Chondrocyte (in vitro differentiated cells): ENCODE results near the gene GABRR3. TPM values are rescaled to one million over a fixed set of nuclear protein-coding genes. Genes with fewer than 3 reads are reported as not detected.

Source experiments
- DNase-seq: peaks from one replicate; pipeline ENCODE4 v3.0.0; 2021; ENCODE audit warnings: mixed read lengths, low spot score
- H3K27ac Mint-ChIP-seq: one replicate; pipeline ENCODE4 v1.8.0; 2021; ENCODE audit warnings: mild to moderate bottlenecking, moderate library complexity, mixed read lengths; ENCODE audit not compliant: unreplicated experiment
- H3K27me3 Mint-ChIP-seq: 2 replicates; pipeline ENCODE4 v1.8.0; 2021; ENCODE audit warnings: low read depth, mixed read lengths
- H3K36me3 Mint-ChIP-seq: 2 replicates; pipeline ENCODE4 v1.8.0; 2021; ENCODE audit warnings: low read depth, mixed read lengths
- H3K4me1 Mint-ChIP-seq: 2 replicates; pipeline ENCODE4 v1.8.0; 2021; ENCODE audit warnings: low read depth, mild to moderate bottlenecking, mixed read lengths
- H3K4me3 Mint-ChIP-seq: one replicate; pipeline ENCODE4 v1.8.0; 2021; ENCODE audit warnings: mild to moderate bottlenecking, moderate library complexity, mixed read lengths; ENCODE audit not compliant: unreplicated experiment
- H3K9me3 Mint-ChIP-seq: 2 replicates; pipeline ENCODE4 v1.8.0; 2021; ENCODE audit warnings: low read depth, mixed read lengths
- total RNA-seq: library from RNA; stranded (reverse); gene quantifications from 3 replicates; pipeline ENCODE4 v1.2.1, GENCODE V29; 2021
- TF ChIP-seq, protein P1 (sequence below): fragments of 200-600 bp; sonication (generic); IDR thresholded peaks from 2 replicates; pipeline ENCODE4 v1.5.0; 2021; ENCODE audit warnings: antibody characterized with exemption, mild to moderate bottlenecking, moderate library complexity

The GABRR3 gene
- total RNA-seq, 1 donor from 2014 or later, result not detected

DNA sequence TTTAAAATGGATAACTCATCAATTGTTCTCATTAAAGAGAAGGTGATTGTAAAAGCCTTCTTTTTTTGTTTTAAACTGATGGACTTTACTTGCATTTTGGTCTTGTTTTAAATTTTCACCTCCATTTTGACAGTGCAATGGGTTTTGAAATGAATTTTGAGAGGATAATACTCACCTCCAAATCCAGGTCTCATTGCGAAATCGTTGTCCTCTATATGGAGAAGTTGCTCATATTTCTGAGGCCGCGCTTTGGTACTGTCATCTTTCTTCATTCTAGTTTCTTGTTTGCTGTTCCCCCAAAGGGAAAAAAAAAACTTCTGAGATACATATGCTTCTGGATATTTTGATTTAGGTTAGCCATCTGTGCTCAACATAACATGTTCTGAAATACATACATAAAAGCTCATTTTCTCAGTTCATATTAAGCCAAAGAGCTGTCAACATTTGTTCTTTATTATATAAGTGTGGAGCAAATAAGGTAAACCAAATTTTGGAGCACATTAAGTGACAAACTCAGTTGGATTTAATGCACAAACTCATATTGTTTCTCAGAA, 9.6 kb downstream of the GABRR3 start:
- DNase-seq, result no peak
- TF ChIP-seq, protein P1, sequence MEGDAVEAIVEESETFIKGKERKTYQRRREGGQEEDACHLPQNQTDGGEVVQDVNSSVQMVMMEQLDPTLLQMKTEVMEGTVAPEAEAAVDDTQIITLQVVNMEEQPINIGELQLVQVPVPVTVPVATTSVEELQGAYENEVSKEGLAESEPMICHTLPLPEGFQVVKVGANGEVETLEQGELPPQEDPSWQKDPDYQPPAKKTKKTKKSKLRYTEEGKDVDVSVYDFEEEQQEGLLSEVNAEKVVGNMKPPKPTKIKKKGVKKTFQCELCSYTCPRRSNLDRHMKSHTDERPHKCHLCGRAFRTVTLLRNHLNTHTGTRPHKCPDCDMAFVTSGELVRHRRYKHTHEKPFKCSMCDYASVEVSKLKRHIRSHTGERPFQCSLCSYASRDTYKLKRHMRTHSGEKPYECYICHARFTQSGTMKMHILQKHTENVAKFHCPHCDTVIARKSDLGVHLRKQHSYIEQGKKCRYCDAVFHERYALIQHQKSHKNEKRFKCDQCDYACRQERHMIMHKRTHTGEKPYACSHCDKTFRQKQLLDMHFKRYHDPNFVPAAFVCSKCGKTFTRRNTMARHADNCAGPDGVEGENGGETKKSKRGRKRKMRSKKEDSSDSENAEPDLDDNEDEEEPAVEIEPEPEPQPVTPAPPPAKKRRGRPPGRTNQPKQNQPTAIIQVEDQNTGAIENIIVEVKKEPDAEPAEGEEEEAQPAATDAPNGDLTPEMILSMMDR, result no peak
- Mint-ChIP-seq H3K4me1 (no peaks in the 10 kb centered on the region), H3K27ac (no peak overlapping the region), H3K4me3 (no peak overlapping the region), H3K27me3 (peaks cover 52% of the 10 kb centered on the region), H3K36me3 (no peaks in the 10 kb centered on the region), H3K9me3 (no peaks in the 10 kb centered on the region)

DNA sequence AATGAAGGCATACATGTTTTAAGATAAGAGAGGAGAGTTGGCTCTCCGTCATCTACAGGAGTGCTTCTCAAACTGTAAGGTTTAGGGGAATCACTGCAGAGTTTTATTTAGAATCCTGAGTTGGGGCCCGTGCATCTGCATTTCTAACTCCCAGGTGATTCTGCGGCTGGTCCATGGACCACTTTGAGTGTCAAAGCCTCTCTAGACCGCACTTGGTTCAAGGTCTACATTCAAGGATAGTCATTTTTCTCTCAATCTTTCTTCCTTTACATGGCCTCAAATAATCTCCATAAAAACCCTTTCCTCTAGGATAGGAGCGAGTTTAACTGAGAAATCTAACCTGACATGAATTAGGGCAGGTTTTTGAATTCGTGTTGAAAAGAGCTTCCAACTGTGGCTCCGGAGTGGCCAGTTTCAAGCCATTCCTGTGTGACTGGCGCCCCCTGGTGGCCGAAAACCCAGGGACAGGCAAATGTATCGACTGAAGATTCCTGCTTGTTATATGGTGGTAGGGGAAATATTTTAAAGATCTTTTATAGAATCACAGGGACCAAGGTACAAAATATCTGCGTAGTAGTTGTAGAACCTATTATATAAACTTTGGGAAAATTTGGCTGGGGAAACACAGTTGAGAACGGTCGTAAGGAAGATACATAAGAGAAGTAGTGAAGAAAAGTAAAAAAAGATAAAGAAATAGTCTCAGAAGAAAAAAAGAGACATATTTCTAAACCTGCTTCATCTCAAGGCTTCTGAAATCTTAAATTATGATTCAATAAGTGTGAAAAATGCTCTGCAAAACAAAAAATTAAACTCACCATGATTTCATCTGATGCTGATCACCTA, 11.9 kb downstream of the GABRR3 start:
- H3K27me3 Mint-ChIP-seq, result peaks cover 41% of the 10 kb centered on the region
- no peaks in the 10 kb centered on the region for H3K9me3 Mint-ChIP-seq
- TF ChIP-seq, protein P1, result peak; percentile 99
- no peaks in the 10 kb centered on the region for H3K4me1 Mint-ChIP-seq
- no peak overlapping the region for H3K4me3 Mint-ChIP-seq
- DNase-seq, result peak; percentile 85
- H3K36me3 Mint-ChIP-seq, result no peaks in the 10 kb centered on the region
- H3K27ac Mint-ChIP-seq, result no peak overlapping the region

DNA sequence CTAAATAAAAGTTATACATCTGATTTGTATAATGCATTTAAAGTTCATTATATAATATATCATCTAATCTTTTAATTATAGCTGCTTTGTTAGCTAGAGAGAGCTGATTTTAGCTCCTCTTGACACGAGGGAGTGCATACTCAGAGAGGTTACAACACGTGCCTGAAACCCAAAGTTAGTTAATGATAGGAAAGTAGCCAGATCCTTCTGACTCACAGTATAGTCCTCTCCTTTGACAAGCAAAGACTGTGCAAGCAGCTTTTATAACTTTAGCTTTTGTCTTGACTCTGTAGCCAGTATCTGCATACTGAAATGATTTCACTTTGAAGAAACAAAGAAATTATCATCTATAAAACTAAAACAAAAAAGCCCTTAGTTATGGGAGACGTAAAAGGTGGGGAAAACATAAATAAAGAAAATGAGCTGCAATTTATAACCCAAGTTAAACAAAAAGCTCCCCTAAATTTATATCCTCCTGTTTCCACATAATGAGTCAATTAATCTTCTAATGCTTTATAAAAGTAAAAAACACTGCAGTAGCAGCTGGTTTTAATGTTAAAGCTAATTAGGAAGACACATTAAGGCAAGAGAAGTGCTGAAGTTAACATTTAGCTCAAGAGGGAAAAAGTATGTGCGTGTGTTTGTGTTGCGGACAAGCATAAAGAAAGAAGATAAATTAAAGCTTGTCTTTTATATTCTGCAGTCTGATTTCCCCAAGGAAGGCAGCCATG, 13.1 kb downstream of the GABRR3 start:
- Mint-ChIP-seq H3K4me3 (no peak overlapping the region), H3K9me3 (no peaks in the 10 kb centered on the region), H3K4me1 (no peaks in the 10 kb centered on the region), H3K27ac (no peak overlapping the region), H3K36me3 (no peaks in the 10 kb centered on the region), H3K27me3 (peaks cover 46% of the 10 kb centered on the region)
- DNase-seq, result no peak
- TF ChIP-seq, protein P1, result no peak

DNA sequence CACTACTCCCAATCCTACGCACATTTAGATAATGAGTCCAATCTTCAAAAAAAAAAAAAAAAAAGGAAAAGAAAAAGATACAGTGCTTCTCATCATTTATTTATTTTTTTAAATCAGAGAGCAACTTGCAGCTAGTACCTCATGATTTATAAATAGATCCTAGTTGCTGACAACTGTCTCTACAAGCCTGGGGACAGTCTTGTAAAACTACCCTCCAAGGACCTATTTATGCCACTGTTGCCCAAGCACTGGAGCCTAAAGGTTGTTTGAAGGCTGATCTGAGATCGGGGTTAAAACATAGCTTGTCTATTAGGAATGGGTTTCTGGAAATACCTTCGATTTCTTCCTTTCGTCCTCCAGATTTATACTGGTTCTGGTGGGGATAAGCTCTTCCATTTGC, 14.7 kb downstream of the GABRR3 start:
- H3K4me3 Mint-ChIP-seq, result no peak overlapping the region
- H3K27ac Mint-ChIP-seq, result no peak overlapping the region
- H3K9me3 Mint-ChIP-seq, result no peaks in the 10 kb centered on the region
- H3K4me1 Mint-ChIP-seq, result no peaks in the 10 kb centered on the region
- H3K36me3 Mint-ChIP-seq, result no peaks in the 10 kb centered on the region
- peaks cover 45% of the 10 kb centered on the region for H3K27me3 Mint-ChIP-seq
- no peak for DNase-seq
- TF ChIP-seq, protein P1, result no peak

DNA sequence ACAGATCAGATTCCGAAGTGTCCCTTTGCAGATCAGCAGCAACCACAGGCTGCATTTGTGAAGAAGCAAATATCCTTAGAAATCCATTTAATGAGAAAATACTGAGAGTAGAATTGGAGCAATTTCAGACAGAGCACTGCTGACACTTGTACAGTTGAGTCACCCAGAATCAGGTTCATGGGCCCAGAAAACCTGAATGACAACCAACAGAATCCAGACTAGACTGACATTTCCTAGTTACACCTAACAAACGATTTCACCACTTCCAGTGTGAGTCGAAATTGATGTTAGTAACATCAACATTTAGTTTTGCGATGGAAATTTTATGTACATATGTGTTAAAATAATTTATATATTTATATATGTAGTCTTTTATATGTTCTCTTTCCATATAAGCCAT, 16.8 kb downstream of the GABRR3 start:
- Mint-ChIP-seq H3K4me3 (no peak overlapping the region), H3K27ac (no peak overlapping the region), H3K27me3 (peaks cover 44% of the 10 kb centered on the region), H3K36me3 (no peaks in the 10 kb centered on the region), H3K4me1 (no peaks in the 10 kb centered on the region), H3K9me3 (no peaks in the 10 kb centered on the region)
- TF ChIP-seq, protein P1, result no peak
- DNase-seq, result no peak
